ENCODE data around the gene WTAP.
"Not testable (repeated sequence)": the region's sequence is repeated elsewhere in the genome, so short reads cannot be mapped to it uniquely, and the experiment has no call there.

Gene WTAP

GRCh38 chr6:159788753-159789376 lies 61.6 kb downstream of the WTAP start:
- Histone ChIP-seq H3K9me3 (ENCODE audit: control insufficient read depth in 2 of 2, low read length in 2 of 2) (no peaks in the 10 kb centered on the region), H3K36me3 (ENCODE audit: control insufficient read depth in 2 of 2, insufficient read depth in 2 of 2, low read length in 2 of 2) (peaks cover 6 to 17% of the 10 kb centered on the region in 2 donors), H3K4me1 (ENCODE audit: control insufficient read depth, insufficient read depth, low read length) (peaks cover 31% of the 10 kb centered on the region), H3K27me3 (ENCODE audit: control insufficient read depth in 1 of 2, insufficient read depth in 2 of 2, low read length in 2 of 2) (no peaks in the 10 kb centered on the region), H3K9ac (ENCODE audit: low read length in 2 of 2) (peak overlapping the region; percentile 84 to 93), H3K27ac (ENCODE audit: low read length) (peak overlapping the region; percentile 97), H3K4me3 (ENCODE audit: low read length in 2 of 2) (peak overlapping the region; percentile 84 to 96)

DNA sequence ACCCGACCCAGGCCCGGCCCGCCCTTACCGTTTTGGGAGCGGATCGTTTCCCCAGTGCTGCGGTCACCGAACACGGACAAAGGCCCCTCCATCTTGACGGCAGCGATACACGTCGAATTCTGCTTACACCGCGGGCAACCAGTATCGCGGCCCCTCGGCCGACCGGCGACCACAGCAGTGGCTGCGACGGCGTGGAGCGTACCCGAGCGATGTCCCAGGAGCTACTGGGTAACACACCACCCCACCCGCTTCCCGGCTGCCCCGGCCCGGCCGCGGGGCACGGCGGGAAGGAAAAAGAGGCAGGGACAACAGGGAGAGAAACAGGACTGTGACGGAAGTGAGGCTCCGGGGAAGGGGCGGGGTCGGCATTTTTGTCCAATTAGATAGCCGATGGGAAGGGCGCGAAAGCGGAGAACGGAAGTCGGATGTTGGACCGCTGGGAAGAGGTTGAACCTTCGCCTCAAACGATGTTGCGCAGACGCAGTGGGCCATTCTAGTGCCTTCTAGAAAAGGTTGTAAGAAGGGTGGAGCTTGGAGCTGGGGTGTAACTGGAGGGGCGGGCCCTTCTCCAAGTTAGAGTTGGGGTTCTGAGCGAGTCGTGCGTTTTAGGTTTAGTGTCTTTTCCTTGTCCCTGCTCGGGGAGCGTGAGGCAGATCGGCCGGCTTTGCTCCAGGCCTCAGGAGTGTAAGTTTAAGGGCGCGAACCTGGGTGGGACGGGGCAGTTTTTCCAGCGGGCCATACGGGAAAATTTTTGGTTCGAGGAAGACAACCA lies 62.3 kb downstream of the WTAP start, which contains the start of gene TCP1:
TSS of gene TCP1 (minus strand) at position 226 of the 772 bp plus-strand sequence. CDS start at position 92, 134 bp downstream.
- peak within 1 kb of the TSS; percentile 97 for H3K27ac ChIP-seq (ENCODE audit: low read length)
- no peaks in the 10 kb centered on the region for H3K9me3 ChIP-seq (ENCODE audit: control insufficient read depth in 2 of 2, low read length in 2 of 2)
- peak within 1 kb of the TSS; percentile 96 to 97 for H3K9ac ChIP-seq (ENCODE audit: low read length in 2 of 2)
- peaks cover 3 to 14% of the 10 kb centered on the region in 2 donors for H3K36me3 ChIP-seq (ENCODE audit: control insufficient read depth in 2 of 2, insufficient read depth in 2 of 2, low read length in 2 of 2)
- H3K4me3 ChIP-seq (ENCODE audit: low read length in 2 of 2) = peak within 1 kb of the TSS; percentile 88 to 96
- no peaks in the 10 kb centered on the region for H3K27me3 ChIP-seq (ENCODE audit: control insufficient read depth in 1 of 2, insufficient read depth in 2 of 2, low read length in 2 of 2)
- H3K4me1 ChIP-seq (ENCODE audit: control insufficient read depth, insufficient read depth, low read length) = peaks cover 31% of the 10 kb centered on the region

GRCh38 chr6:159790149-159790955 lies 63.0 kb downstream of the WTAP start, which contains the start of gene MRPL18:
TSS of gene MRPL18 (plus strand) at chr6:159790467. CDS start at chr6:159790588, 121 bp downstream.
- Histone ChIP-seq H3K4me1 (ENCODE audit: control insufficient read depth, insufficient read depth, low read length) (peaks cover 31% of the 10 kb centered on the region), H3K36me3 (ENCODE audit: control insufficient read depth in 2 of 2, insufficient read depth in 2 of 2, low read length in 2 of 2) (peaks cover 3 to 6% of the 10 kb centered on the region in 2 donors), H3K9me3 (ENCODE audit: control insufficient read depth in 2 of 2, low read length in 2 of 2) (no peaks in the 10 kb centered on the region), H3K27me3 (ENCODE audit: control insufficient read depth in 1 of 2, insufficient read depth in 2 of 2, low read length in 2 of 2) (no peaks in the 10 kb centered on the region), H3K27ac (ENCODE audit: low read length) (peak within 1 kb of the TSS; percentile 97), H3K9ac (ENCODE audit: low read length in 2 of 2) (peak within 1 kb of the TSS; percentile 96 to 97), H3K4me3 (ENCODE audit: low read length in 2 of 2) (peak within 1 kb of the TSS; percentile 88 to 96)

DNA sequence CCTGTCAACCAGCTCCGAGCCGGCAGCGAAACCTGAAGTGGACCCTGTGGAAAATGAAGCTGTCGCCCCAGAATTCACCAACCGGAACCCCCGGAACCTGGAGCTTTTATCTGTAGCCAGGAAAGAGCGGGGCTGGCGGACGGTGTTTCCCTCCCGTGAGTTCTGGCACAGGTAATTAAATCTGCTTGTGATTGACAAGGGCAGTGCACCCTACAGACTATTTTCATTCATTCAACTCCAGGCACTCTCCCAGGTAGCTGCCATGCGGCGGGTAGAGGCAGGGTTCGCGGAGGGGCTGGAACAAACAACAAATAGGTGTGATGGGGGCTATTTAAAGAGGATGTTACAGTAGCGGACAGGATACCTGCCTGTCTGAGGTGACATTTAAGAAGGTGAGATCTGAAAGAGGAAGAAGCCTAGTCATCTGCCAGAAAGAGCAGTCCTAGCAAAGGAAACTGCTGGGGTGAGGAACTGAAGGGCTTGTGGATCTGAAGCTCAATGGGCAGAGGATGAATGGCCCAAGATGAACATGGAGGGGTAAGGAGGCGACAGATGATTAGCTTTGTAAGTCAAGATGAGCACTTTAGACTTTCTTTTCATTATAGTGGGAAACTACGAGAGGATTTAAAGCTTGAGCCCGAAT lies 63.8 kb downstream of the WTAP start:
- Histone ChIP-seq H3K27me3 (ENCODE audit: control insufficient read depth in 1 of 2, insufficient read depth in 2 of 2, low read length in 2 of 2) (no peaks in the 10 kb centered on the region), H3K4me3 (ENCODE audit: low read length in 2 of 2) (peak overlapping the region; percentile 88 to 96), H3K9me3 (ENCODE audit: control insufficient read depth in 2 of 2, low read length in 2 of 2) (no peaks in the 10 kb centered on the region), H3K9ac (ENCODE audit: low read length in 2 of 2) (peak overlapping the region; percentile 96 to 97), H3K27ac (ENCODE audit: low read length) (peak overlapping the region; percentile 97), H3K4me1 (ENCODE audit: control insufficient read depth, insufficient read depth, low read length) (peaks cover 31% of the 10 kb centered on the region), H3K36me3 (ENCODE audit: control insufficient read depth in 2 of 2, insufficient read depth in 2 of 2, low read length in 2 of 2) (peaks cover 2 to 3% of the 10 kb centered on the region in 2 donors)

DNA sequence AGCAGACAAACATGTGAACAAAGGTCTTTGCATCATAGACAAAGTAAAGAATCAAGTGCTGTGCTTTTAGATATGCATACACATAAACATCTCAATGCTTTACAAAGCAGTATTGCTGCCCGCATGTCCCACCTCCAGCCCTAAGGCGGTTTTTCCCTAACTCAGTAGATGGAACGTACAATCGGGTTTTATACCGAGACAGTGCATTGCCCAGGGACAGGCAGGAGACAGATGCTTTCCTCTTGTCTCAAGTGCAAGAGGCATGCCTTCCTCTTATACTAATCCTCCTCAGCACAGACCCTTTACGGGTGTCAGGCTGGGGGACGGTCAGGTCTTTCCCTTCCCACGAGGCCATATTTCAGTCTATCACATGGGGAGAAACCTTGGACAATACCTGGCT lies 67.7 kb downstream of the WTAP start:
- Histone ChIP-seq H3K4me1 (ENCODE audit: control insufficient read depth, insufficient read depth, low read length) (peaks cover 23% of the 10 kb centered on the region), H3K36me3 (ENCODE audit: control insufficient read depth in 2 of 2, insufficient read depth in 2 of 2, low read length in 2 of 2) (peaks cover 24 to 29% of the 10 kb centered on the region in 2 donors)
- H3K4me3 ChIP-seq (ENCODE audit: low read length in 2 of 2); H3K27me3 ChIP-seq (ENCODE audit: control insufficient read depth in 1 of 2, insufficient read depth in 2 of 2, low read length in 2 of 2); H3K9me3 ChIP-seq (ENCODE audit: control insufficient read depth in 2 of 2, low read length in 2 of 2); H3K27ac ChIP-seq (ENCODE audit: low read length); H3K9ac ChIP-seq (ENCODE audit: low read length in 2 of 2): not testable (repeated sequence)

- H3K27me3 ChIP-seq (ENCODE audit: control insufficient read depth in 1 of 2, insufficient read depth in 2 of 2, low read length in 2 of 2) = no peaks in the 10 kb centered on the region
- no peaks in the 10 kb centered on the region for H3K9me3 ChIP-seq (ENCODE audit: control insufficient read depth in 2 of 2, low read length in 2 of 2)
- peaks cover 8% of the 10 kb centered on the region for H3K4me1 ChIP-seq (ENCODE audit: control insufficient read depth, insufficient read depth, low read length)
- H3K9ac ChIP-seq (ENCODE audit: low read length in 2 of 2) = no peak overlapping the region
- H3K36me3 ChIP-seq (ENCODE audit: control insufficient read depth in 2 of 2, insufficient read depth in 2 of 2, low read length in 2 of 2) = peaks cover 23 to 31% of the 10 kb centered on the region in 2 donors
- no peak overlapping the region for H3K4me3 ChIP-seq (ENCODE audit: low read length in 2 of 2)
- H3K27ac ChIP-seq (ENCODE audit: low read length) = no peak overlapping the region
These were observed 70.2 kb downstream of the WTAP start for GRCh38 chr6:159797554-159797953.

GRCh38 chr6:159800141-159800865 lies 73.0 kb downstream of the WTAP start, which contains the start of gene PNLDC1:
TSS of gene PNLDC1 (plus strand) at chr6:159800276. CDS start at chr6:159800308, 32 bp downstream.
- Histone ChIP-seq H3K36me3 (ENCODE audit: control insufficient read depth in 2 of 2, insufficient read depth in 2 of 2, low read length in 2 of 2) (peaks cover 22 to 31% of the 10 kb centered on the region in 2 donors), H3K4me3 (ENCODE audit: low read length in 2 of 2) (no peak within 1 kb of the TSS), H3K9ac (ENCODE audit: low read length in 2 of 2) (no peak within 1 kb of the TSS), H3K9me3 (ENCODE audit: control insufficient read depth in 2 of 2, low read length in 2 of 2) (no peaks in the 10 kb centered on the region), H3K27ac (ENCODE audit: low read length) (no peak within 1 kb of the TSS), H3K27me3 (ENCODE audit: control insufficient read depth in 1 of 2, insufficient read depth in 2 of 2, low read length in 2 of 2) (no peaks in the 10 kb centered on the region), H3K4me1 (ENCODE audit: control insufficient read depth, insufficient read depth, low read length) (peaks cover 2% of the 10 kb centered on the region)

DNA sequence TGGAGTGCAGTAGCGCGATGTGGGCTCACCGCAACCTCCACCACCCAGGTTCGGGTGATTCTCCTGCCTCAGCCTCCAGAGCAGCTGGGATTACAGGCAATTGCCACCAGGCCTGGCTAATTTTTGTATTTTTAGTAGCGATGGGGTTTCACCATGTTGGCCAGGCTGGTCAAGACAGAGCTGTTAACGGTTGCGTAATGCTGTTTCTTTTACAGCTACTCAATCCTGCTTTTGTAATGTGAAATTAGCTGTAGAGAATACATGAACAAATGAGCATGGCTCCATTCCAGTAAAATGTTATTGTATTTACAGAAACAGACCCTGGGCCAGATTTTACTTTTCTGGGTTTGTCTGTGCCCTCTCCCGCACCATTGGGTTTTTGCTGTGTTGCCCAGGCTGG lies 74.6 kb downstream of the WTAP start:
- H3K9ac ChIP-seq (ENCODE audit: low read length in 2 of 2) = no peak overlapping the region
- no peak overlapping the region for H3K27ac ChIP-seq (ENCODE audit: low read length)
- no peaks in the 10 kb centered on the region for H3K9me3 ChIP-seq (ENCODE audit: control insufficient read depth in 2 of 2, low read length in 2 of 2)
- H3K36me3 ChIP-seq (ENCODE audit: control insufficient read depth in 2 of 2, insufficient read depth in 2 of 2, low read length in 2 of 2) = peaks cover 27 to 28% of the 10 kb centered on the region in 2 donors
- H3K27me3 ChIP-seq (ENCODE audit: control insufficient read depth in 1 of 2, insufficient read depth in 2 of 2, low read length in 2 of 2) = no peaks in the 10 kb centered on the region
- no peaks in the 10 kb centered on the region for H3K4me1 ChIP-seq (ENCODE audit: control insufficient read depth, insufficient read depth, low read length)
- no peak overlapping the region for H3K4me3 ChIP-seq (ENCODE audit: low read length in 2 of 2)

- Histone ChIP-seq H3K27me3 (ENCODE audit: control insufficient read depth in 1 of 2, insufficient read depth in 2 of 2, low read length in 2 of 2) (no peaks in the 10 kb centered on the region), H3K4me1 (ENCODE audit: control insufficient read depth, insufficient read depth, low read length) (no peaks in the 10 kb centered on the region), H3K4me3 (ENCODE audit: low read length in 2 of 2) (no peak overlapping the region), H3K27ac (ENCODE audit: low read length) (no peak overlapping the region), H3K9ac (ENCODE audit: low read length in 2 of 2) (no peak overlapping the region), H3K9me3 (ENCODE audit: control insufficient read depth in 2 of 2, low read length in 2 of 2) (no peaks in the 10 kb centered on the region), H3K36me3 (ENCODE audit: control insufficient read depth in 2 of 2, insufficient read depth in 2 of 2, low read length in 2 of 2) (peaks cover 7 to 11% of the 10 kb centered on the region in 2 donors)
These were observed 77.2 kb downstream of the WTAP start for GRCh38 chr6:159804504-159804903.

Measured in stomach smooth muscle (tissue), 2 donors.